ENCODE measurements around the gene POGK. TPM values are rescaled to one million over a fixed set of nuclear protein-coding genes. Genes with fewer than 3 reads are reported as not detected.

POGK gene
- total RNA-seq, 1 donor from 2014 or later = 35.2 TPM

DNA sequence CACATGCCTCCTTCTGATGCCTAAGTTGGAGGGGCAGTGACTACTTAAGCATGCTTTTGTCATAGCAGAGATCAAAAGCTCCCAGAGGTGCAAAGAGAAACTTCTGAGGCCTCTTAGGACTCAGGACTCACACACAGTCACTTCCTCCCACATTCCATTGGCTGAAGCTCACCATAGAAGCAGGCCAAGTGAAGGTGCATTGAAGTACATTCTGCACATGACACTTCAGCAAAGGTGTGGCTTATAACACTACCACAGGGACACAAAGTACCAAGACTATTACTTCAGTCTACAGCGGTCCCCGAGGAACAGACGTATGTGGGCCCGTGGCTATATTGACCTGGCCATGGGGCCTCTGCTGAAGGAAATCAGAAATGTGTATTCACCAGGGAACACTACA is 2.5 kb upstream of the POGK start:
- TF ChIP-seq, protein P1, sequence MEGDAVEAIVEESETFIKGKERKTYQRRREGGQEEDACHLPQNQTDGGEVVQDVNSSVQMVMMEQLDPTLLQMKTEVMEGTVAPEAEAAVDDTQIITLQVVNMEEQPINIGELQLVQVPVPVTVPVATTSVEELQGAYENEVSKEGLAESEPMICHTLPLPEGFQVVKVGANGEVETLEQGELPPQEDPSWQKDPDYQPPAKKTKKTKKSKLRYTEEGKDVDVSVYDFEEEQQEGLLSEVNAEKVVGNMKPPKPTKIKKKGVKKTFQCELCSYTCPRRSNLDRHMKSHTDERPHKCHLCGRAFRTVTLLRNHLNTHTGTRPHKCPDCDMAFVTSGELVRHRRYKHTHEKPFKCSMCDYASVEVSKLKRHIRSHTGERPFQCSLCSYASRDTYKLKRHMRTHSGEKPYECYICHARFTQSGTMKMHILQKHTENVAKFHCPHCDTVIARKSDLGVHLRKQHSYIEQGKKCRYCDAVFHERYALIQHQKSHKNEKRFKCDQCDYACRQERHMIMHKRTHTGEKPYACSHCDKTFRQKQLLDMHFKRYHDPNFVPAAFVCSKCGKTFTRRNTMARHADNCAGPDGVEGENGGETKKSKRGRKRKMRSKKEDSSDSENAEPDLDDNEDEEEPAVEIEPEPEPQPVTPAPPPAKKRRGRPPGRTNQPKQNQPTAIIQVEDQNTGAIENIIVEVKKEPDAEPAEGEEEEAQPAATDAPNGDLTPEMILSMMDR (IDR thresholded peaks at IDR 0.05) = no peak
- Mint-ChIP-seq H3K27ac (ENCODE audit: unreplicated experiment) (no peak overlapping the region), H3K4me1 (ENCODE audit: low read depth) (peaks cover 27% of the 10 kb centered on the region), H3K27me3 (ENCODE audit: low read depth) (peaks cover 13% of the 10 kb centered on the region), H3K4me3 (ENCODE audit: unreplicated experiment) (no peak overlapping the region), H3K36me3 (ENCODE audit: low read depth) (peaks cover 8% of the 10 kb centered on the region), H3K9me3 (ENCODE audit: low read depth) (peaks cover 3% of the 10 kb centered on the region)
- DNase-seq (ENCODE audit: low spot score) = no peak

DNA sequence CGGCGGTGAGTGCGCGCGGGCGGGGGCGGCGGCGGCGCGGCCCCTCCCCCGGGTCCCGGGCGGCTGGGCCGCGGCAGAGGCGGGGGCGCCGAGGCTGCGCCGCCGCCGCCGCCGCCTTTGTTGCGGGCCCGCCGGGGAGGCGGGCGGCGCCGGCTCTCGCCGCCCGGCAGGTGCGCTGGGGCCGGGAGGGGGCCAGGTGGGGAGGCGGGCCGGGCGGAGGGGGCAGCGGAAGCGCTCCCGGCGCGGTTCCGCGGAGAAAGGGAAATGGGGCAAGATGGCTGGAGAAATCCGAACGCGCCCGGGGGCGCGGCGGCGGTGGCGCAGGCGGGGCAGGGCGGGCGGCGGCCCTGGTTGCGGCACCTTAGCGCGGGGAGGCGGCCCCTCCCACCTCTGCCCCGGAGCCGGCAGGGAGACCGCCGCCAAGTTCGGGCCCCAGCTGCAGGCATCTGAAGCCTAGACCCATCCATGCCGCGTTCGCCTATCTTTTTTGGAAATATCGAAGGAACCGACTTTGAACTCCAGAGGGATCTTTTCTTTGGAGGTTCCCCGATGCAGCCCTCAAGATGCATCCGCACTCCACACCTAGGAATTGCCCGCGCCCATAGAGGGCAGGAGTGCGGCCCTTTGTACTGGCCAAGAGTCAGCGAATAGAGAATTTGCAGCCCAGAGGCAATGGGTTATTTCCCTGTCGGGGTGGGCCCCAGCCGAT is 479 bp downstream of the POGK start:
- H3K9me3 Mint-ChIP-seq (ENCODE audit: low read depth) = no peaks in the 10 kb centered on the region

GRCh38 chr1:166840309-166841274 is 1.3 kb downstream of the POGK start:
- no peaks in the 10 kb centered on the region for H3K27me3 Mint-ChIP-seq (ENCODE audit: low read depth)
- TF ChIP-seq, protein P1 (IDR thresholded peaks at IDR 0.05) = peak; percentile 22
- H3K4me3 Mint-ChIP-seq (ENCODE audit: unreplicated experiment) = peak overlapping the region; percentile 80
- H3K4me1 Mint-ChIP-seq (ENCODE audit: low read depth) = peaks cover 61% of the 10 kb centered on the region
- H3K27ac Mint-ChIP-seq (ENCODE audit: unreplicated experiment) = peak overlapping the region; percentile 55
- DNase-seq (ENCODE audit: low spot score) = no peak
- H3K36me3 Mint-ChIP-seq (ENCODE audit: low read depth) = peaks cover 22% of the 10 kb centered on the region
- no peaks in the 10 kb centered on the region for H3K9me3 Mint-ChIP-seq (ENCODE audit: low read depth)

More for the DNA sequence above, 479 bp downstream of the POGK start:
- Mint-ChIP-seq H3K27me3 (ENCODE audit: low read depth) (no peaks in the 10 kb centered on the region), H3K4me3 (ENCODE audit: unreplicated experiment) (peak overlapping the region; percentile 80), H3K27ac (ENCODE audit: unreplicated experiment) (peak overlapping the region; percentile 55), H3K36me3 (ENCODE audit: low read depth) (peaks cover 21% of the 10 kb centered on the region), H3K4me1 (ENCODE audit: low read depth) (peaks cover 57% of the 10 kb centered on the region)
- no peak for DNase-seq (ENCODE audit: low spot score)
- TF ChIP-seq, protein P1 (IDR thresholded peaks at IDR 0.05) = peak; percentile 66

DNA sequence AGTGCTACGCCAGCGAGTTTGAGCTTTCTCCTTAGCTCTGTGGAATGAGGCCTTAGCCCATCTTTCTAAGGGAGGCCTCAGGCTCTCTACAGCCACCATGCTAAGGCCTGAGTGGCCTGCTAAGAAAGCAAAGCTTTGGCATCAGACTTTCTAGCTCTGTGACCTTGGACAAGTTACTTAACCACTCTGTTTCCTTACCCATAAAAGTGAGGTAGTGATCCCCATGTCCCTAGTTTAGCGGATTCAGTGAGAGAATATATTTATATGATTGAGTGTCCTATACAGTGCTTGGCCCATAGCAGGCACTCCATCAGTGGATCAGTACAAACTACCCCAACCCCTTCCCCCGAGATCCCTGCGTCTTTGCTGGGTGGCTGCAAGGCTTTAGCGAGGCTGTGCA is 4.0 kb downstream of the POGK start:
- Mint-ChIP-seq H3K27me3 (ENCODE audit: low read depth) (no peaks in the 10 kb centered on the region), H3K36me3 (ENCODE audit: low read depth) (peaks cover 42% of the 10 kb centered on the region), H3K27ac (ENCODE audit: unreplicated experiment) (peak overlapping the region; percentile 87), H3K4me1 (ENCODE audit: low read depth) (peaks cover 59% of the 10 kb centered on the region), H3K9me3 (ENCODE audit: low read depth) (no peaks in the 10 kb centered on the region), H3K4me3 (ENCODE audit: unreplicated experiment) (no peak overlapping the region)
- TF ChIP-seq, protein P1 (IDR thresholded peaks at IDR 0.05) = no peak
- no peak for DNase-seq (ENCODE audit: low spot score)
